Cardiac muscle cell (in vitro differentiated cells and primary cell): Measurements from ENCODE around the gene HLA-DQB1. TPM values are rescaled to one million over a fixed set of nuclear protein-coding genes. Genes with fewer than 3 reads are reported as not detected.

Experiments used
- DNase-seq, 2 donors: peaks; one replicate each; pipeline versions ENCODE4 v3.0.0 to v3.0.0-alpha.2; 2010 to 2017; ENCODE audit warnings: low read depth in 1 of 2, low spot score in 1 of 2
- H3K27ac ChIP-seq: fragments of 200-600 bp; sonication (generic); 2 replicates; pipeline ENCODE4 v1.5.1; 2016
- H3K27me3 ChIP-seq: fragments of 200-600 bp; sonication (generic); 2 replicates; pipeline ENCODE4 v1.6.0; 2016; ENCODE audit warnings: control low read depth
- H3K36me3 ChIP-seq: fragments of 200-600 bp; sonication (generic); 2 replicates; pipeline ENCODE4 v1.5.1; 2016; ENCODE audit warnings: control low read depth
- H3K4me1 ChIP-seq: fragments of 200-600 bp; sonication (generic); 2 replicates; pipeline ENCODE4 v1.8.1; 2017; ENCODE audit warnings: low read depth, mild to moderate bottlenecking, mixed run types
- H3K4me3 ChIP-seq: fragments of 200-600 bp; sonication (generic); 2 replicates; pipeline ENCODE4 v1.5.1; 2016; ENCODE audit warnings: mild to moderate bottlenecking
- H3K9me3 ChIP-seq: fragments of 200-600 bp; sonication (generic); 2 replicates; pipeline ENCODE4 v1.5.1; 2017; ENCODE audit warnings: low read depth, mild to moderate bottlenecking, control low read depth
- CTCF ChIP-seq: IDR thresholded peaks from 2 replicates; pipeline ENCODE4 v1.5.1; 2012; ENCODE audit warnings: low read depth, mild to moderate bottlenecking, low read length
- polyA plus RNA-seq: library from polyadenylated mRNA; unstranded; fragments of >200 nt; fragmentation: Nextera tagmentation; extraction: Ambion mirVana; gene quantifications from 2 replicates; pipeline ENCODE4 v1.2.1, GENCODE V29; 2016
- total RNA-seq: library from RNA; depleted of rRNA; stranded (reverse); fragments of >200 nt; gene quantifications from 2 replicates; pipeline ENCODE4 v1.2.3, GENCODE V29; 2016

HLA-DQB1 gene
- total and polyA plus RNA-seq, 2 experiments from 2014 or later, result 0.54 to 7.2 TPM

GRCh38 chr6:32610682-32611296 is 55.7 kb downstream of the HLA-DQB1 start:
- no peak for TF ChIP-seq CTCF
- H3K4me1 ChIP-seq, result no peaks in the 10 kb centered on the region
- H3K4me3 ChIP-seq, result no peak overlapping the region
- no peaks in the 10 kb centered on the region for H3K36me3 ChIP-seq
- no peak for DNase-seq
- H3K9me3 ChIP-seq, result no peaks in the 10 kb centered on the region
- no peaks in the 10 kb centered on the region for H3K27me3 ChIP-seq
- no peak overlapping the region for H3K27ac ChIP-seq

- Histone ChIP-seq H3K4me1 (no peaks in the 10 kb centered on the region), H3K27ac (no peak overlapping the region), H3K9me3 (no peaks in the 10 kb centered on the region), H3K4me3 (no peak overlapping the region), H3K27me3 (no peaks in the 10 kb centered on the region), H3K36me3 (no peaks in the 10 kb centered on the region)
- TF ChIP-seq CTCF, result no peak
- DNase-seq, result peak; percentile 84 to 95
These were observed 56.5 kb downstream of the HLA-DQB1 start for GRCh38 chr6:32609731-32610640.

Other genes with a start within 250 kb of the HLA-DQB1 start
- not detected in 2 replicates for gene HLA-DRA, start 226.8 kb downstream of the HLA-DQB1 start, total RNA-seq
- gene HLA-DRA, start 226.8 kb downstream of the HLA-DQB1 start, polyA plus RNA-seq, result 2.4 TPM in 1 of 2 replicates, not detected in the other
- gene HLA-DRB5, start 136.4 kb downstream of the HLA-DQB1 start, total RNA-seq, result not detected in 2 replicates
- gene HLA-DRB5, start 136.4 kb downstream of the HLA-DQB1 start, polyA plus RNA-seq, result 0.15 TPM in 1 of 2 replicates, not detected in the other
- 0.28 and 0.63 TPM in 2 replicates for gene HLA-DRB1, start 76.8 kb downstream of the HLA-DQB1 start, total RNA-seq
- 0.74 and 1.1 TPM in 2 replicates for gene HLA-DRB1, start 76.8 kb downstream of the HLA-DQB1 start, polyA plus RNA-seq
- gene HLA-DQA1, start 29.3 kb downstream of the HLA-DQB1 start, total RNA-seq, result not detected in 2 replicates
- 0.27 TPM in 1 of 2 replicates, not detected in the other for gene HLA-DQA1, start 29.3 kb downstream of the HLA-DQB1 start, polyA plus RNA-seq
- not detected in 2 replicates for gene HLA-DQA2, start 74.7 kb upstream of the HLA-DQB1 start, total RNA-seq
- gene HLA-DQA2, start 74.7 kb upstream of the HLA-DQB1 start, polyA plus RNA-seq, result not detected in 2 replicates
- not detected in 2 replicates for gene HLA-DQB2, start 96.9 kb upstream of the HLA-DQB1 start, total RNA-seq
- gene HLA-DQB2, start 96.9 kb upstream of the HLA-DQB1 start, polyA plus RNA-seq, result not detected in 2 replicates
- not detected in 2 replicates for gene HLA-DOB, start 150.3 kb upstream of the HLA-DQB1 start, total RNA-seq
- gene HLA-DOB, start 150.3 kb upstream of the HLA-DQB1 start, polyA plus RNA-seq, result not detected in 2 replicates
- 2.6 and 5.1 TPM in 2 replicates for gene TAP2, start 172.1 kb upstream of the HLA-DQB1 start, total RNA-seq
- 2.1 and 2.5 TPM in 2 replicates for gene TAP2, start 172.1 kb upstream of the HLA-DQB1 start, polyA plus RNA-seq
- gene PSMB8, start 177.4 kb upstream of the HLA-DQB1 start, total RNA-seq, result 0.21 and 0.42 TPM in 2 replicates
- gene PSMB8, start 177.4 kb upstream of the HLA-DQB1 start, polyA plus RNA-seq, result 0.57 and 0.66 TPM in 2 replicates
- gene TAP1, start 187.0 kb upstream of the HLA-DQB1 start, total RNA-seq, result 6.8 and 11.6 TPM in 2 replicates
- 11.2 and 12.6 TPM in 2 replicates for gene TAP1, start 187.0 kb upstream of the HLA-DQB1 start, polyA plus RNA-seq
- gene PSMB9, start 187.5 kb upstream of the HLA-DQB1 start, total RNA-seq, result 2.0 and 4.5 TPM in 2 replicates
- gene PSMB9, start 187.5 kb upstream of the HLA-DQB1 start, polyA plus RNA-seq, result 5.9 and 11.0 TPM in 2 replicates